DOHH2 (cell line): Measurements from ENCODE around the gene MICAL2.

ENCODE experiments used
- H3F3A ChIP-seq: fragments of 200-600 bp; sonication (generic), shearing (Covaris generic); 2 replicates; pipeline ENCODE4 v1.6.0; 2016; ENCODE audit warnings: antibody characterized with exemption, mild to moderate bottlenecking; ENCODE audit not compliant: control insufficient read depth, insufficient read depth
- H3K27ac ChIP-seq: fragments of 200-600 bp; sonication (generic); 2 replicates; pipeline ENCODE4 v1.5.1; 2014; ENCODE audit warnings: low read depth, mild to moderate bottlenecking, low read length, moderate library complexity
- H3K27me3 ChIP-seq: fragments of 200-600 bp; sonication (generic); 2 replicates; pipeline ENCODE4 v1.6.1; 2014; ENCODE audit warnings: mild to moderate bottlenecking, low read length, mixed read lengths; ENCODE audit not compliant: control insufficient read depth
- H3K36me3 ChIP-seq: fragments of 200-600 bp; sonication (generic); 2 replicates; pipeline ENCODE4 v1.6.1; 2014; ENCODE audit warnings: mild to moderate bottlenecking, low read length, moderate library complexity, mixed read lengths; ENCODE audit not compliant: control insufficient read depth
- H3K4me1 ChIP-seq: fragments of 200-600 bp; sonication (generic); 2 replicates; pipeline ENCODE4 v1.6.1; 2014; ENCODE audit warnings: mild to moderate bottlenecking, low read length, mixed read lengths; ENCODE audit not compliant: control insufficient read depth
- H3K4me2 ChIP-seq: fragments of 200-600 bp; sonication (generic); 2 replicates; pipeline ENCODE4 v1.6.0; 2014; ENCODE audit warnings: mild to moderate bottlenecking, low read length, moderate library complexity
- H3K4me3 ChIP-seq: fragments of 200-600 bp; sonication (generic); 2 replicates; pipeline ENCODE4 v1.5.1; 2014; ENCODE audit warnings: mild to moderate bottlenecking, low read length, mixed read lengths
- H3K79me2 ChIP-seq: fragments of 200-600 bp; sonication (generic); 2 replicates; pipeline ENCODE4 v1.6.1; 2014; ENCODE audit warnings: mild to moderate bottlenecking, low read length, mixed read lengths; ENCODE audit not compliant: control insufficient read depth
- H3K9me2 ChIP-seq: fragments of 200-600 bp; sonication (generic); replicated peaks from 2 replicates; pipeline ENCODE4 v1.6.1; 2014; ENCODE audit warnings: mild to moderate bottlenecking, low read length, mixed read lengths; ENCODE audit not compliant: control insufficient read depth
- H3K9me3 ChIP-seq: fragments of 200-600 bp; sonication (generic); 2 replicates; pipeline ENCODE4 v1.6.1; 2014; ENCODE audit warnings: antibody characterized with exemption, low read length, mixed read lengths; ENCODE audit not compliant: control insufficient read depth, insufficient read depth
- H4K20me1 ChIP-seq: fragments of 200-600 bp; sonication (generic); 2 replicates; pipeline ENCODE4 v1.6.0; 2014; ENCODE audit warnings: low read depth, mild to moderate bottlenecking, antibody characterized with exemption, low read length, moderate library complexity; ENCODE audit not compliant: control insufficient read depth, insufficient read depth
- CTCF ChIP-seq: fragments of 200-600 bp; sonication (generic); IDR thresholded peaks from one replicate; pipeline ENCODE4 v1.5.1; 2014; ENCODE audit warnings: antibody characterized with exemption, mild to moderate bottlenecking, low read depth, low read length; ENCODE audit not compliant: poor library complexity, severe bottlenecking
- EZH2phosphoT487 ChIP-seq: fragments of 200-600 bp; sonication (generic); IDR thresholded peaks from 2 replicates; pipeline ENCODE4 v1.6.1; 2017; ENCODE audit warnings: borderline replicate concordance, mild to moderate bottlenecking, antibody characterized with exemption, low read length, moderate library complexity, mixed read lengths

MICAL2 gene

GRCh38 chr11:12158909-12159308, 48.5 kb downstream of the MICAL2 start:
- Histone ChIP-seq H3K4me1 (no peaks in the 10 kb centered on the region), H3K4me2 (no peak overlapping the region), H4K20me1 (no peaks in the 10 kb centered on the region), H3K4me3 (no peak overlapping the region), H3K79me2 (no peaks in the 10 kb centered on the region), H3K27me3 (no peaks in the 10 kb centered on the region), H3F3A (no peaks in the 10 kb centered on the region), H3K36me3 (no peaks in the 10 kb centered on the region), H3K9me2 (no peaks in the 10 kb centered on the region), H3K27ac (no peak overlapping the region), H3K9me3 (no peaks in the 10 kb centered on the region)
- TF ChIP-seq EZH2phosphoT487 = no peak
- TF ChIP-seq CTCF = no peak

- Histone ChIP-seq H4K20me1 (no peaks in the 10 kb centered on the region), H3F3A (no peaks in the 10 kb centered on the region), H3K36me3 (no peaks in the 10 kb centered on the region), H3K4me1 (no peaks in the 10 kb centered on the region), H3K9me3 (no peaks in the 10 kb centered on the region), H3K79me2 (no peaks in the 10 kb centered on the region), H3K27ac (no peak overlapping the region), H3K9me2 (no peaks in the 10 kb centered on the region), H3K4me3 (no peak overlapping the region), H3K27me3 (no peaks in the 10 kb centered on the region), H3K4me2 (no peak overlapping the region)
- TF ChIP-seq CTCF = no peak
- TF ChIP-seq EZH2phosphoT487 = no peak
Observed at GRCh38 chr11:12159351-12160099, 49.1 kb downstream of the MICAL2 start.

- Histone ChIP-seq H3K27me3 (no peaks in the 10 kb centered on the region), H3K9me3 (no peaks in the 10 kb centered on the region), H3K4me3 (no peak overlapping the region), H3K4me1 (no peaks in the 10 kb centered on the region), H3K4me2 (no peak overlapping the region), H3K79me2 (no peaks in the 10 kb centered on the region), H3K36me3 (no peaks in the 10 kb centered on the region), H4K20me1 (no peaks in the 10 kb centered on the region), H3K27ac (no peak overlapping the region), H3K9me2 (no peaks in the 10 kb centered on the region), H3F3A (no peaks in the 10 kb centered on the region)
- TF ChIP-seq CTCF (no peak), EZH2phosphoT487 (no peak)
Observed at GRCh38 chr11:12160231-12160630, 49.8 kb downstream of the MICAL2 start.
